Measurements from ENCODE around the gene CHST15. TPM values are rescaled to one million over a fixed set of nuclear protein-coding genes. Genes with fewer than 3 reads are reported as not detected.
A peak's percentile ranks its signal among the peaks of the same experiment; 100 is the strongest.

Gene CHST15
- total and polyA plus RNA-seq, 2 of the 13 experiments (the other 11 are each of a cell fraction or from before 2014, with no cell fraction given) = 1.4 to 94.7 TPM

DNA sequence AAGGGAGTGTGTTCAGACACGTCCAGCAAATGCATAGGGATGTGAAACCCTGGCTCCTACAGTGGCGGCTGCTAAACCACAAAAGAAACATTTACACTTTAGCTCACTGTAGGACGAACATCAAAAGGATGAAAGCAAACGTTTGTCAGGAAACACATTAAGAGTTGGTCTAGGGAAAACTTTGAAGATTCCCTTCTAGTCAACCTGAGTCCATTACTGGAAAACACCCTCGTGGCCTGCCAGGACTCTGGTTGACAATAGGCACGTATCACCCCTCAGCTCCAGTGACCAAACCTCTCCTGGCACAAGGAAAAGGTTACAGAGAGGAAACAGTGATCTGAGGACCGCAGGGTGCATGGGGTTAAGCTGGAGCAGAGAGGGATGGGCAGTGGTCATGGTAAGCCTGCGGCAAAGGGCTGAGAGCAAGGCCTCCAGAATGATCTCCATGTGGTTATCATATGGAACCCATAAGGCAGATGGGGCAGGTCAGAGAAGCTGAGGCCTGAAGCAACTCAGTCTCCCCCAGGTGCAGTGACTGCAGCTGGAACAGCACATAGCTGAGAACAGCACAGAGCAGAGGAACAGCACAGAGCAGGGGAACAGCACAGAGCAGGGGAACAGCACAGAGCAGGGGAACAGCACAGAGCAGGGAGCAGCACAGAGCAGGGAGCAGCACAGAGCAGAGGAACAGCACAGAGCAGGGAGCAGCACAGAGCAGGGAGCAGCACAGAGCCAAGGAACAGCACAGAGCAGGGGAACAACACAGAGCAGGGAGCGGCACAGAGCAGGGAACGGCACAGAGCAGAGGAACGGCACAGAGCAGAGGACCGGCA, 49.9 kb downstream of the CHST15 start (continued):
- TF ChIP-seq, protein P1, sequence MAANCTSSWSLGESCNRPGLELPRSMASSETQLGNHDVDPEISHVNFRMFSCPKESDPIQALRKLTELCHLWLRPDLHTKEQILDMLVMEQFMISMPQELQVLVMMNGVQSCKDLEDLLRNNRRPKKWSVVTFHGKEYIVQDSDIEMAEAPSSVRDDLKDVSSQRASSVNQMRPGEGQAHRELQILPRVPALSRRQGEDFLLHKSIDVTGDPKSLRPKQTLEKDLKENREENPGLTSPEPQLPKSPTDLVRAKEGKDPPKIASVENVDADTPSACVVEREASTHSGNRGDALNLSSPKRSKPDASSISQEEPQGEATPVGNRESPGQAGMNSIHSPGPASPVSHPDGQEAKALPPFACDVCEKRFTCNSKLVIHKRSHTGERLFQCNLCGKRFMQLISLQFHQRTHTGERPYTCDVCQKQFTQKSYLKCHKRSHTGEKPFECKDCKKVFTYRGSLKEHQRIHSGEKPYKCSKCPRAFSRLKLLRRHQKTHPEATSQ (CRISPR knock-in tag; IDR thresholded peaks at IDR 0.05; ENCODE audit: borderline replicate concordance) = peak; percentile 82; the same call in 1 of the 2 replicates
- 0 out of 2 replicates have a peak, but pooled peaks have one; percentile 61 for TF ChIP-seq KLF13 (CRISPR knock-in tag; IDR thresholded peaks at IDR 0.05)
- no peak for TF ChIP-seq MAF1 (CRISPR knock-in tag; IDR thresholded peaks at IDR 0.05; ENCODE audit: borderline replicate concordance)
- peak; percentile 72; the same call in 1 of the 2 replicates for TF ChIP-seq ZNF746 (CRISPR knock-in tag; IDR thresholded peaks at IDR 0.05)
- TF ChIP-seq KDM3A (CRISPR knock-in tag; IDR thresholded peaks at IDR 0.05; ENCODE audit: low read depth) = no peak
- TF ChIP-seq, protein P2, sequence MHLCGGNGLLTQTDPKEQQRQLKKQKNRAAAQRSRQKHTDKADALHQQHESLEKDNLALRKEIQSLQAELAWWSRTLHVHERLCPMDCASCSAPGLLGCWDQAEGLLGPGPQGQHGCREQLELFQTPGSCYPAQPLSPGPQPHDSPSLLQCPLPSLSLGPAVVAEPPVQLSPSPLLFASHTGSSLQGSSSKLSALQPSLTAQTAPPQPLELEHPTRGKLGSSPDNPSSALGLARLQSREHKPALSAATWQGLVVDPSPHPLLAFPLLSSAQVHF (CRISPR knock-in tag; IDR thresholded peaks at IDR 0.05) = no peak
- peak; percentile 69; the same call in 1 of the 2 replicates for TF ChIP-seq ARHGAP35 (CRISPR knock-in tag; IDR thresholded peaks at IDR 0.05; ENCODE audit: borderline replicate concordance)
- TF ChIP-seq ZNF232 (CRISPR knock-in tag; IDR thresholded peaks at IDR 0.05; ENCODE audit: borderline replicate concordance) = peak; percentile 86
- TF ChIP-seq GPN1 (CRISPR knock-in tag; IDR thresholded peaks at IDR 0.05; ENCODE audit: borderline replicate concordance) = no peak
- TF ChIP-seq CSRNP2 (CRISPR knock-in tag; conservative IDR thresholded peaks at IDR 0.05; ENCODE audit: low read depth) = no peak
- no peak for TF ChIP-seq NFYB (CRISPR knock-in tag; IDR thresholded peaks at IDR 0.05)
- TF ChIP-seq, protein P3, sequence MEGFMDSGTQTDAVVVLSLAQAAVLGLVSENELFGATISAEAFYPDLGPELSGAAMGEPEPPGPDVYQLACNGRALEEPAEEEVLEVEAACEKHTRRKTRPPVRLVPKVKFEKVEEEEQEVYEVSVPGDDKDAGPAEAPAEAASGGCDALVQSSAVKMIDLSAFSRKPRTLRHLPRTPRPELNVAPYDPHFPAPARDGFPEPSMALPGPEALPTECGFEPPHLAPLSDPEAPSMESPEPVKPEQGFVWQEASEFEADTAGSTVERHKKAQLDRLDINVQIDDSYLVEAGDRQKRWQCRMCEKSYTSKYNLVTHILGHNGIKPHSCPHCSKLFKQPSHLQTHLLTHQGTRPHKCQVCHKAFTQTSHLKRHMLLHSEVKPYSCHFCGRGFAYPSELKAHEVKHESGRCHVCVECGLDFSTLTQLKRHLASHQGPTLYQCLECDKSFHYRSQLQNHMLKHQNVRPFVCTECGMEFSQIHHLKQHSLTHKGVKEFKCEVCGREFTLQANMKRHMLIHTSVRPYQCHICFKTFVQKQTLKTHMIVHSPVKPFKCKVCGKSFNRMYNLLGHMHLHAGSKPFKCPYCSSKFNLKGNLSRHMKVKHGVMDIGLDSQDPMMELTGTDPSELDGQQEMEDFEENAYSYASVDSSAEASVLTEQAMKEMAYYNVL (CRISPR knock-in tag; IDR thresholded peaks at IDR 0.05; ENCODE audit: borderline replicate concordance) = peak; percentile 73
- TF ChIP-seq AGO1 (IDR thresholded peaks at IDR 0.05; ENCODE audit: low read depth, low read length, poor library complexity, severe bottlenecking) = no peak
- TF ChIP-seq, protein P4, sequence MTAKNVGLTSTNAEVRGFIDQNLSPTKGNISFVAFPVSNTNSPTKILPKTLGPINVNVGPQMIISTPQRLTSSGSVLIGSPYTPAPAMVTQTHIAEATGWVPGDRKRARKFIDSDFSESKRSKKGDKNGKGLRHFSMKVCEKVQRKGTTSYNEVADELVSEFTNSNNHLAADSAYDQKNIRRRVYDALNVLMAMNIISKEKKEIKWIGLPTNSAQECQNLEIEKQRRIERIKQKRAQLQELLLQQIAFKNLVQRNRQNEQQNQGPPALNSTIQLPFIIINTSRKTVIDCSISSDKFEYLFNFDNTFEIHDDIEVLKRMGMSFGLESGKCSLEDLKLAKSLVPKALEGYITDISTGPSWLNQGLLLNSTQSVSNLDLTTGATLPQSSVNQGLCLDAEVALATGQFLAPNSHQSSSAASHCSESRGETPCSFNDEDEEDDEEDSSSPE (CRISPR knock-in tag; IDR thresholded peaks at IDR 0.05) = peak; percentile 60
- TF ChIP-seq ZNF20 (CRISPR knock-in tag; IDR thresholded peaks at IDR 0.05) = no peak
- no peak for TF ChIP-seq ATRX (CRISPR knock-in tag; IDR thresholded peaks at IDR 0.05; ENCODE audit: borderline replicate concordance)
- TF ChIP-seq ZUFSP (CRISPR knock-in tag; IDR thresholded peaks at IDR 0.05; ENCODE audit: borderline replicate concordance) = no peak
- TF ChIP-seq, protein P5, sequence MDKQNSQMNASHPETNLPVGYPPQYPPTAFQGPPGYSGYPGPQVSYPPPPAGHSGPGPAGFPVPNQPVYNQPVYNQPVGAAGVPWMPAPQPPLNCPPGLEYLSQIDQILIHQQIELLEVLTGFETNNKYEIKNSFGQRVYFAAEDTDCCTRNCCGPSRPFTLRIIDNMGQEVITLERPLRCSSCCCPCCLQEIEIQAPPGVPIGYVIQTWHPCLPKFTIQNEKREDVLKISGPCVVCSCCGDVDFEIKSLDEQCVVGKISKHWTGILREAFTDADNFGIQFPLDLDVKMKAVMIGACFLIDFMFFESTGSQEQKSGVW (CRISPR knock-in tag; IDR thresholded peaks at IDR 0.05; ENCODE audit: borderline replicate concordance) = no peak

All from HepG2 (cell line).